Measurements from ENCODE around the gene APOL1. TPM values are rescaled to one million over a fixed set of nuclear protein-coding genes. Genes with fewer than 3 reads are reported as not detected.

The APOL1 gene
- total and polyA plus RNA-seq, 2 of the 13 experiments (the other 11 are each of a cell fraction or from before 2014, with no cell fraction given) = 20.3 to 75.0 TPM

DNA sequence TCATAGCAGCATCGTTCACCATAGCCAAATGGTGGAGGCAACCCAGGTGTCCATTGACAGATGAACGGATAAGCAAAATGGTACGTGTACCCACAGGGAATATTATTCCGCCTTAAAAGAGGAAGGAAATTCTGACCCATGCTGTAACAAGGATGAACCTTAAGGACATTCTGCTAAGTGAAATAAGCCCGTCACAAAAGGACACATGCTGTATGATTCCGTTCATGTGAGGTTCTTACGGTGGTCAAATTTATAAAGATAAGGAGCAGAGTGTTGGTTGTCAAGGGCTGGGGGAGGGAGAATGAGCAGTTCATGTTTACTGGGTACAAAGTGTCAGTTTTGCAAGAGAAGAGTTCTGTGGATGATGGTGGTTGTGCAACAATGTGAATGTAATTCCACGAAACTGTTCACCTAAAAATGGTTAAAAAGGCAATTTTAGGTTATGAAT lies 26.3 kb downstream of the APOL1 start (continued):
- TF ChIP-seq TOPORS (CRISPR knock-in tag; IDR thresholded peaks at IDR 0.05) (no peak), RARA (CRISPR knock-in tag; IDR thresholded peaks at IDR 0.05) (peak; percentile 78), FOXO1 (CRISPR knock-in tag; IDR thresholded peaks at IDR 0.05) (peak; percentile 91), HOXA5 (CRISPR knock-in tag; IDR thresholded peaks at IDR 0.05) (0 out of 2 replicates have a peak, but pooled peaks have one; percentile 28), PHF21A (CRISPR knock-in tag; IDR thresholded peaks at IDR 0.05) (peak; percentile 56; the same call in 1 of the 2 replicates), GLI4 (CRISPR knock-in tag; IDR thresholded peaks at IDR 0.05; ENCODE audit: borderline replicate concordance) (no peak), ZKSCAN8 (CRISPR knock-in tag; IDR thresholded peaks at IDR 0.05; ENCODE audit: borderline replicate concordance) (peak; percentile 65; the same call in 1 of the 2 replicates), ZNF557 (CRISPR knock-in tag; IDR thresholded peaks at IDR 0.05) (0 out of 2 replicates have a peak, but pooled peaks have one; percentile 55), ZBTB42 (CRISPR knock-in tag; IDR thresholded peaks at IDR 0.05) (no peak), HOXA3 (CRISPR knock-in tag; IDR thresholded peaks at IDR 0.05) (peak; percentile 60), NR3C1 (CRISPR knock-in tag; IDR thresholded peaks at IDR 0.05) (no peak), GATAD2A (CRISPR knock-in tag; IDR thresholded peaks at IDR 0.05) (peak; percentile 96), ZEB1 (IDR thresholded peaks at IDR 0.05; ENCODE audit: insufficient replicate concordance, low read depth) (peak; percentile 39), ZSCAN21 (CRISPR knock-in tag; IDR thresholded peaks at IDR 0.05; ENCODE audit: borderline replicate concordance) (no peak), PITX1 (CRISPR knock-in tag; IDR thresholded peaks at IDR 0.05) (peak; percentile 40; the same call in 1 of the 2 replicates), KAT2B (IDR thresholded peaks at IDR 0.05; ENCODE audit: borderline replicate concordance, low read depth, low read length) (no peak), SMAD3 (CRISPR knock-in tag; IDR thresholded peaks at IDR 0.05) (0 out of 2 replicates have a peak, but pooled peaks have one; percentile 25), SSRP1 (CRISPR knock-in tag; IDR thresholded peaks at IDR 0.05) (0 out of 2 replicates have a peak, but pooled peaks have one; percentile 28), NFKBIZ (CRISPR knock-in tag; IDR thresholded peaks at IDR 0.05) (no peak), ZNF292 (CRISPR knock-in tag; IDR thresholded peaks at IDR 0.05; ENCODE audit: borderline replicate concordance, low read depth) (peak; percentile 44; the same call in 1 of the 2 replicates), KDM5A (IDR thresholded peaks at IDR 0.05; ENCODE audit: borderline replicate concordance, low read length) (peak; percentile 40; the same call in 1 of the 2 replicates)
- TF ChIP-seq, protein P1, sequence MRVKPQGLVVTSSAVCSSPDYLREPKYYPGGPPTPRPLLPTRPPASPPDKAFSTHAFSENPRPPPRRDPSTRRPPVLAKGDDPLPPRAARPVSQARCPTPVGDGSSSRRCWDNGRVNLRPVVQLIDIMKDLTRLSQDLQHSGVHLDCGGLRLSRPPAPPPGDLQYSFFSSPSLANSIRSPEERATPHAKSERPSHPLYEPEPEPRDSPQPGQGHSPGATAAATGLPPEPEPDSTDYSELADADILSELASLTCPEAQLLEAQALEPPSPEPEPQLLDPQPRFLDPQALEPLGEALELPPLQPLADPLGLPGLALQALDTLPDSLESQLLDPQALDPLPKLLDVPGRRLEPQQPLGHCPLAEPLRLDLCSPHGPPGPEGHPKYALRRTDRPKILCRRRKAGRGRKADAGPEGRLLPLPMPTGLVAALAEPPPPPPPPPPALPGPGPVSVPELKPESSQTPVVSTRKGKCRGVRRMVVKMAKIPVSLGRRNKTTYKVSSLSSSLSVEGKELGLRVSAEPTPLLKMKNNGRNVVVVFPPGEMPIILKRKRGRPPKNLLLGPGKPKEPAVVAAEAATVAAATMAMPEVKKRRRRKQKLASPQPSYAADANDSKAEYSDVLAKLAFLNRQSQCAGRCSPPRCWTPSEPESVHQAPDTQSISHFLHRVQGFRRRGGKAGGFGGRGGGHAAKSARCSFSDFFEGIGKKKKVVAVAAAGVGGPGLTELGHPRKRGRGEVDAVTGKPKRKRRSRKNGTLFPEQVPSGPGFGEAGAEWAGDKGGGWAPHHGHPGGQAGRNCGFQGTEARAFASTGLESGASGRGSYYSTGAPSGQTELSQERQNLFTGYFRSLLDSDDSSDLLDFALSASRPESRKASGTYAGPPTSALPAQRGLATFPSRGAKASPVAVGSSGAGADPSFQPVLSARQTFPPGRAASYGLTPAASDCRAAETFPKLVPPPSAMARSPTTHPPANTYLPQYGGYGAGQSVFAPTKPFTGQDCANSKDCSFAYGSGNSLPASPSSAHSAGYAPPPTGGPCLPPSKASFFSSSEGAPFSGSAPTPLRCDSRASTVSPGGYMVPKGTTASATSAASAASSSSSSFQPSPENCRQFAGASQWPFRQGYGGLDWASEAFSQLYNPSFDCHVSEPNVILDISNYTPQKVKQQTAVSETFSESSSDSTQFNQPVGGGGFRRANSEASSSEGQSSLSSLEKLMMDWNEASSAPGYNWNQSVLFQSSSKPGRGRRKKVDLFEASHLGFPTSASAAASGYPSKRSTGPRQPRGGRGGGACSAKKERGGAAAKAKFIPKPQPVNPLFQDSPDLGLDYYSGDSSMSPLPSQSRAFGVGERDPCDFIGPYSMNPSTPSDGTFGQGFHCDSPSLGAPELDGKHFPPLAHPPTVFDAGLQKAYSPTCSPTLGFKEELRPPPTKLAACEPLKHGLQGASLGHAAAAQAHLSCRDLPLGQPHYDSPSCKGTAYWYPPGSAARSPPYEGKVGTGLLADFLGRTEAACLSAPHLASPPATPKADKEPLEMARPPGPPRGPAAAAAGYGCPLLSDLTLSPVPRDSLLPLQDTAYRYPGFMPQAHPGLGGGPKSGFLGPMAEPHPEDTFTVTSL (CRISPR knock-in tag; IDR thresholded peaks at IDR 0.05; ENCODE audit: borderline replicate concordance) = peak; percentile 89
- TF ChIP-seq, protein P2, sequence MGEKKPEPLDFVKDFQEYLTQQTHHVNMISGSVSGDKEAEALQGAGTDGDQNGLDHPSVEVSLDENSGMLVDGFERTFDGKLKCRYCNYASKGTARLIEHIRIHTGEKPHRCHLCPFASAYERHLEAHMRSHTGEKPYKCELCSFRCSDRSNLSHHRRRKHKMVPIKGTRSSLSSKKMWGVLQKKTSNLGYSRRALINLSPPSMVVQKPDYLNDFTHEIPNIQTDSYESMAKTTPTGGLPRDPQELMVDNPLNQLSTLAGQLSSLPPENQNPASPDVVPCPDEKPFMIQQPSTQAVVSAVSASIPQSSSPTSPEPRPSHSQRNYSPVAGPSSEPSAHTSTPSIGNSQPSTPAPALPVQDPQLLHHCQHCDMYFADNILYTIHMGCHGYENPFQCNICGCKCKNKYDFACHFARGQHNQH (CRISPR knock-in tag; IDR thresholded peaks at IDR 0.05) = no peak
- TF ChIP-seq, protein P3, sequence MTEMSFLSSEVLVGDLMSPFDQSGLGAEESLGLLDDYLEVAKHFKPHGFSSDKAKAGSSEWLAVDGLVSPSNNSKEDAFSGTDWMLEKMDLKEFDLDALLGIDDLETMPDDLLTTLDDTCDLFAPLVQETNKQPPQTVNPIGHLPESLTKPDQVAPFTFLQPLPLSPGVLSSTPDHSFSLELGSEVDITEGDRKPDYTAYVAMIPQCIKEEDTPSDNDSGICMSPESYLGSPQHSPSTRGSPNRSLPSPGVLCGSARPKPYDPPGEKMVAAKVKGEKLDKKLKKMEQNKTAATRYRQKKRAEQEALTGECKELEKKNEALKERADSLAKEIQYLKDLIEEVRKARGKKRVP (CRISPR knock-in tag; IDR thresholded peaks at IDR 0.05) = peak in 1 of 2 experiments; percentile 44; a peak in 2 of 4 replicates
